ENCODE results near the gene SPTBN5.

SPTBN5 gene

GRCh38 chr15:41858756-41859155 lies 35.1 kb downstream of the SPTBN5 start:
- Histone ChIP-seq H3K27ac (ENCODE audit: low read length) (no peak overlapping the region), H3K27me3 (ENCODE audit: low read depth, low read length) (no peaks in the 10 kb centered on the region), H3K79me2 (ENCODE audit: low read length) (no peaks in the 10 kb centered on the region), H3K9ac (ENCODE audit: low read length) (no peak overlapping the region), H3K36me3 (replicated peaks; ENCODE audit: low read depth, low read length) (no peaks in the 10 kb centered on the region), H3K4me3 (ENCODE audit: low read length) (no peak overlapping the region), H3K4me1 (ENCODE audit: low read length) (no peaks in the 10 kb centered on the region), H3K9me3 (ENCODE audit: insufficient read depth, low read length) (no peaks in the 10 kb centered on the region), H3K4me2 (ENCODE audit: low read length) (no peak overlapping the region), H4K20me1 (ENCODE audit: insufficient read depth, low read length) (no peaks in the 10 kb centered on the region), H2AFZ (ENCODE audit: low read depth, low read length) (no peak overlapping the region)
- TF ChIP-seq EZH2phosphoT487 (IDR thresholded peaks at IDR 0.05; ENCODE audit: low read depth) = no peak
- TF ChIP-seq CTCF (IDR thresholded peaks at IDR 0.05; ENCODE audit: low read depth, low read length) = no peak

GRCh38 chr15:41857316-41857715 lies 36.5 kb downstream of the SPTBN5 start:
- Histone ChIP-seq H3K4me2 (ENCODE audit: low read length) (no peak overlapping the region), H3K36me3 (replicated peaks; ENCODE audit: low read depth, low read length) (no peaks in the 10 kb centered on the region), H3K4me1 (ENCODE audit: low read length) (no peaks in the 10 kb centered on the region), H3K9ac (ENCODE audit: low read length) (no peak overlapping the region), H3K27ac (ENCODE audit: low read length) (no peak overlapping the region), H2AFZ (ENCODE audit: low read depth, low read length) (no peak overlapping the region), H3K4me3 (ENCODE audit: low read length) (no peak overlapping the region), H3K79me2 (ENCODE audit: low read length) (no peaks in the 10 kb centered on the region), H4K20me1 (ENCODE audit: insufficient read depth, low read length) (no peaks in the 10 kb centered on the region), H3K27me3 (ENCODE audit: low read depth, low read length) (no peaks in the 10 kb centered on the region), H3K9me3 (ENCODE audit: insufficient read depth, low read length) (no peaks in the 10 kb centered on the region)
- no peak for TF ChIP-seq CTCF (IDR thresholded peaks at IDR 0.05; ENCODE audit: low read depth, low read length)
- no peak for TF ChIP-seq EZH2phosphoT487 (IDR thresholded peaks at IDR 0.05; ENCODE audit: low read depth)

GRCh38 chr15:41856716-41857115 lies 37.1 kb downstream of the SPTBN5 start:
- no peak overlapping the region for H3K27ac ChIP-seq (ENCODE audit: low read length)
- H3K9ac ChIP-seq (ENCODE audit: low read length) = no peak overlapping the region
- H3K4me1 ChIP-seq (ENCODE audit: low read length) = no peaks in the 10 kb centered on the region
- no peaks in the 10 kb centered on the region for H3K79me2 ChIP-seq (ENCODE audit: low read length)
- TF ChIP-seq EZH2phosphoT487 (IDR thresholded peaks at IDR 0.05; ENCODE audit: low read depth) (no peak), CTCF (IDR thresholded peaks at IDR 0.05; ENCODE audit: low read depth, low read length) (no peak)
- H3K36me3 ChIP-seq (replicated peaks; ENCODE audit: low read depth, low read length) = no peaks in the 10 kb centered on the region
- no peak overlapping the region for H3K4me2 ChIP-seq (ENCODE audit: low read length)
- no peak overlapping the region for H3K4me3 ChIP-seq (ENCODE audit: low read length)
- no peaks in the 10 kb centered on the region for H3K9me3 ChIP-seq (ENCODE audit: insufficient read depth, low read length)
- no peak overlapping the region for H2AFZ ChIP-seq (ENCODE audit: low read depth, low read length)
- no peaks in the 10 kb centered on the region for H3K27me3 ChIP-seq (ENCODE audit: low read depth, low read length)
- H4K20me1 ChIP-seq (ENCODE audit: insufficient read depth, low read length) = no peaks in the 10 kb centered on the region

GRCh38 chr15:41856262-41856661 lies 37.6 kb downstream of the SPTBN5 start:
- H3K27ac ChIP-seq (ENCODE audit: low read length) = no peak overlapping the region
- no peaks in the 10 kb centered on the region for H3K79me2 ChIP-seq (ENCODE audit: low read length)
- no peak overlapping the region for H3K9ac ChIP-seq (ENCODE audit: low read length)
- H3K27me3 ChIP-seq (ENCODE audit: low read depth, low read length) = no peaks in the 10 kb centered on the region
- H4K20me1 ChIP-seq (ENCODE audit: insufficient read depth, low read length) = no peaks in the 10 kb centered on the region
- no peaks in the 10 kb centered on the region for H3K4me1 ChIP-seq (ENCODE audit: low read length)
- H3K9me3 ChIP-seq (ENCODE audit: insufficient read depth, low read length) = no peaks in the 10 kb centered on the region
- no peak overlapping the region for H3K4me3 ChIP-seq (ENCODE audit: low read length)
- H2AFZ ChIP-seq (ENCODE audit: low read depth, low read length) = no peak overlapping the region
- no peak overlapping the region for H3K4me2 ChIP-seq (ENCODE audit: low read length)
- TF ChIP-seq CTCF (IDR thresholded peaks at IDR 0.05; ENCODE audit: low read depth, low read length) (no peak), EZH2phosphoT487 (IDR thresholded peaks at IDR 0.05; ENCODE audit: low read depth) (no peak)
- H3K36me3 ChIP-seq (replicated peaks; ENCODE audit: low read depth, low read length) = no peaks in the 10 kb centered on the region
